NCI-H446 treated with DMSO at 0.1 percent for 48 hours (cell line): ENCODE results near the gene ACACB.
A peak's percentile ranks its signal among the peaks of the same experiment; 100 is the strongest.

Source experiments
- DNase-seq: peaks from one replicate; lab custom pipeline; 2025; lab: John Stamatoyannopoulos, UW

ACACB gene

GRCh38 chr12:109279525-109279924 lies 163.1 kb downstream of the ACACB start:
- no peak for DNase-seq

- no peak for DNase-seq
Observed at GRCh38 chr12:109281452-109281851, 165.1 kb downstream of the ACACB start.

GRCh38 chr12:109284392-109284791 lies 168.0 kb downstream of the ACACB start:
- no peak for DNase-seq

- no peak for DNase-seq
Observed at GRCh38 chr12:109286252-109286651, 169.9 kb downstream of the ACACB start.

GRCh38 chr12:109286652-109287051 lies 170.3 kb downstream of the ACACB start:
- DNase-seq: no peak

GRCh38 chr12:109287181-109287580 lies 170.8 kb downstream of the ACACB start:
- DNase-seq: no peak

GRCh38 chr12:109287811-109288469 lies 171.6 kb downstream of the ACACB start:
- DNase-seq: no peak

- DNase-seq: no peak
Observed at GRCh38 chr12:109288571-109288970, 172.2 kb downstream of the ACACB start.

- peak; percentile 40 for DNase-seq
Observed at GRCh38 chr12:109289004-109289403, 172.6 kb downstream of the ACACB start.

GRCh38 chr12:109289551-109289950 lies 173.2 kb downstream of the ACACB start:
- DNase-seq: peak; percentile 74

- no peak for DNase-seq
Observed at GRCh38 chr12:109290061-109290460, 173.7 kb downstream of the ACACB start.

- no peak for DNase-seq
Observed at GRCh38 chr12:109291117-109291516, 174.7 kb downstream of the ACACB start.

- DNase-seq: peak; percentile 89
Observed at GRCh38 chr12:109291521-109292341, 175.3 kb downstream of the ACACB start.

GRCh38 chr12:109292342-109292711 lies 175.9 kb downstream of the ACACB start:
- no peak for DNase-seq

GRCh38 chr12:109293106-109293505 lies 176.7 kb downstream of the ACACB start:
- DNase-seq: no peak

- DNase-seq: no peak
Observed at GRCh38 chr12:109294286-109294796, 178.0 kb downstream of the ACACB start.

- no peak for DNase-seq
Observed at GRCh38 chr12:109295764-109296425, 179.5 kb downstream of the ACACB start.

GRCh38 chr12:109296431-109296830 lies 180.0 kb downstream of the ACACB start:
- no peak for DNase-seq

GRCh38 chr12:109299849-109300248 lies 183.5 kb downstream of the ACACB start:
- no peak for DNase-seq

- DNase-seq: no peak
Observed at GRCh38 chr12:109301643-109302168, 185.3 kb downstream of the ACACB start.

- no peak for DNase-seq
Observed at GRCh38 chr12:109302358-109302757, 186.0 kb downstream of the ACACB start.

GRCh38 chr12:109302770-109303169 lies 186.4 kb downstream of the ACACB start:
- no peak for DNase-seq

GRCh38 chr12:109304485-109304884 lies 188.1 kb downstream of the ACACB start:
- DNase-seq: no peak
